Right lobe of liver (tissue), 6 donors: ENCODE measurements around the gene SLC49A3. TPM values are rescaled to one million over a fixed set of nuclear protein-coding genes. Genes with fewer than 3 reads are reported as not detected.

Experiments
- ATAC-seq, 4 donors: fragments of 200-7000 bp; cut with Tn5 transposase; one replicate each; pipeline ENCODE4 v1.9.1; 2020; ENCODE audit warnings: mild to moderate bottlenecking in 4 of 4, moderate library complexity in 4 of 4
- DNase-seq, 3 donors: peaks; one replicate each; pipeline ENCODE4 v3.0.0-alpha.2; 2020
- H3K27ac ChIP-seq, 3 donors: fragments of 200-600 bp; one replicate each; pipeline ENCODE4 v1.8.0; 2022
- H3K27me3 ChIP-seq, 2 donors: fragments of 200-600 bp; one replicate each; pipeline ENCODE4 v1.8.0; 2022
- H3K36me3 ChIP-seq, 4 donors: fragments of 200-600 bp; sonication (generic) in 1 of 4; one replicate each; pipeline versions ENCODE4 v1.5.1 to v1.8.0; 2017 to 2022; ENCODE audit warnings: control low read depth in 1 of 4
- H3K4me1 ChIP-seq, 4 donors: fragments of 200-600 bp; sonication (generic) in 1 of 4; one replicate each; pipeline versions ENCODE4 v1.5.1 to v1.8.0; 2017 to 2022; ENCODE audit warnings: control low read depth in 1 of 4
- H3K4me3 ChIP-seq, 3 donors: fragments of 200-600 bp; one replicate each; pipeline ENCODE4 v1.8.0; 2022
- H3K9me3 ChIP-seq, 4 donors: fragments of 200-600 bp; sonication (generic) in 1 of 4; one replicate each; pipeline versions ENCODE4 v1.5.1 to v1.8.0; 2017 to 2022; ENCODE audit warnings: control low read depth in 1 of 4
- CTCF ChIP-seq, 4 donors: fragments of 200-600 bp in 3 of 4; fragments of 450-650 bp in 1 of 4; IDR thresholded peaks; one replicate each; pipeline versions ENCODE4 v1.5.1 to v1.8.0; 2016 to 2022; ENCODE audit warnings: antibody characterized with exemption in 4 of 4, mild to moderate bottlenecking in 2 of 4
- POLR2A ChIP-seq: fragments of 450-650 bp; IDR thresholded peaks from one replicate; pipeline ENCODE4 v1.6.1; 2017; ENCODE audit warnings: antibody characterized with exemption, mild to moderate bottlenecking
- WGBS: methylation state at CpG from one replicate; pipeline ENCODE4 v1.1.6; 2018; ENCODE audit warnings: low coverage, low lambda C conversion rate; ENCODE audit not compliant: insufficient coverage; ENCODE audit errors: missing lambda C conversion rate; 5-methylcytosine and 5-hydroxymethylcytosine counted together
- intact Hi-C, 2 donors: fragments of 100-400 bp; cut with DNase I; formaldehyde crosslinking; loops; one replicate each; pipeline versions ENCODE4 v1.11.2 to v1.14.1; 2022
- total RNA-seq, 6 experiments: library from RNA; depleted of rRNA in 2 of 6; stranded (reverse); fragments of >200 nt in 2 of 6; fragmentation: NEBNext Ultra II Directional in 3 of 6; extraction: Animal tissue kit (Norgen Biotek cat#: 25700) in 3 of 6; gene quantifications; one replicate each; pipeline versions ENCODE4 v1.1.0 to v1.2.4, GENCODE V29; 2016 to 2023
- donor health status: DM: no; HTN: yes; CAD: no.
- donor health status: DM: no; HTN: no; CAD: no.
- donor health status: DM: no; HTN: no; CAD: no.
- donor health status: DM: no; HTN: yes; CAD: no.
- donor health status: DM: no; HTN: yes; CAD: no.

The SLC49A3 gene
- total RNA-seq, 6 experiments from 2014 or later = 2.9 to 9.0 (median 5.2) TPM

- H3K4me1 ChIP-seq = no peaks in the 10 kb centered on the region
- no peak for ATAC-seq
- H3K9me3 ChIP-seq = no peaks in the 10 kb centered on the region
- H3K4me3 ChIP-seq = no peak overlapping the region
- intact Hi-C loops = no loop called here
- H3K27me3 ChIP-seq = no peaks in the 10 kb centered on the region
- DNase-seq = peak in 1 of 3 donors; percentile 44
- WGBS = 59% methylated on average over 7 of the region's 32 CpGs
- TF ChIP-seq POLR2A (no peak), CTCF (IDR thresholded peaks at IDR 0.05) (no peak)
- H3K36me3 ChIP-seq = no peaks in the 10 kb centered on the region
- no peak overlapping the region for H3K27ac ChIP-seq
These were observed 30.0 kb downstream of the SLC49A3 start for GRCh38 chr4:658681-659667.

- no peaks in the 10 kb centered on the region for H3K27me3 ChIP-seq
- no peak for TF ChIP-seq CTCF (IDR thresholded peaks at IDR 0.05)
- no peak for TF ChIP-seq POLR2A
- DNase-seq (peak in 2 of 3 donors; percentile 18 to 51), ATAC-seq (no peak)
- no peaks in the 10 kb centered on the region for H3K4me1 ChIP-seq
- no peaks in the 10 kb centered on the region for H3K9me3 ChIP-seq
- H3K36me3 ChIP-seq = no peaks in the 10 kb centered on the region
- intact Hi-C loops = no loop called here
- H3K4me3 ChIP-seq = no peak overlapping the region
- WGBS = 34% methylated on average over 5 of the region's 27 CpGs
- H3K27ac ChIP-seq = no peak overlapping the region
These were observed 30.9 kb downstream of the SLC49A3 start for GRCh38 chr4:657834-658667.

GRCh38 chr4:657338-657833 is 31.6 kb downstream of the SLC49A3 start:
- ATAC-seq (no peak), DNase-seq (peak in 2 of 3 donors; percentile 15 to 42)
- Histone ChIP-seq H3K4me3 (no peak overlapping the region), H3K4me1 (no peaks in the 10 kb centered on the region), H3K27me3 (no peaks in the 10 kb centered on the region), H3K27ac (no peak overlapping the region), H3K36me3 (no peaks in the 10 kb centered on the region), H3K9me3 (no peaks in the 10 kb centered on the region)
- TF ChIP-seq POLR2A (no peak), CTCF (IDR thresholded peaks at IDR 0.05) (no peak)
- intact Hi-C loops = no loop called here
- 62% methylated on average over 2 of the region's 23 CpGs for WGBS

- peak in 2 of 3 donors; percentile 20 to 48 for DNase-seq
- ATAC-seq = no peak
- WGBS = 79% methylated on average over 18 of the region's 58 CpGs
These were observed 32.3 kb downstream of the SLC49A3 start for GRCh38 chr4:656436-657337.

More at GRCh38 chr4:656436-657337, 32.3 kb downstream of the SLC49A3 start:
- Histone ChIP-seq H3K36me3 (no peaks in the 10 kb centered on the region), H3K4me1 (no peaks in the 10 kb centered on the region), H3K4me3 (no peak overlapping the region), H3K27me3 (no peaks in the 10 kb centered on the region), H3K27ac (no peak overlapping the region), H3K9me3 (no peaks in the 10 kb centered on the region)
- intact Hi-C loops = no loop called here
- TF ChIP-seq CTCF (IDR thresholded peaks at IDR 0.05) = no peak
- TF ChIP-seq POLR2A = no peak
